Limb (tissue), 2 donors: ENCODE measurements around the gene PVALEF.

Source experiments
- DNase-seq, 2 donors: peaks; one replicate each; pipeline ENCODE4 v3.0.0-alpha.2; 2016; ENCODE audit errors: extremely low spot score in 2 of 2

PVALEF gene

GRCh38 chr17:81128774-81129173, 36.5 kb upstream of the PVALEF start:
- no peak for DNase-seq

DNA sequence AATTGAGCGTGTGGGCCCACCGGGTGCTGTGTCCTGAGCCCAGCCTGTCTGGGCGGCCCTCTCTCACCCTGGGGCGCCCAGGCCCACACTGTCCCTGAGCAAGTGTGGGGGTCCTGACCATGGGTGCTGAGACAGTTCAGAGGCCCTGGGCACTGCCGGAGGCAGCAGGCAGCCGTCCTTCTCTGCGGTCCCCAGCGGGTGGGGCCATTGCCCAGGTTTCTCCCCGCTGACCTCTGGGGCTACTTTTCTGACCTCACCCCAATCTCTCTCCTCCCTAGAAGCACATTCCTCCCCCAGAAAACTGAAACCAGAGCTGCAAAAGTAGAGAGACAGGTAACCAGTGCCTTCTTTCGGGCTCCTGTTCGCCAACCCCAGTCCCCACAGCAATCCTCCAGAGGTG, 36.0 kb upstream of the PVALEF start:
- no peak for DNase-seq

DNA sequence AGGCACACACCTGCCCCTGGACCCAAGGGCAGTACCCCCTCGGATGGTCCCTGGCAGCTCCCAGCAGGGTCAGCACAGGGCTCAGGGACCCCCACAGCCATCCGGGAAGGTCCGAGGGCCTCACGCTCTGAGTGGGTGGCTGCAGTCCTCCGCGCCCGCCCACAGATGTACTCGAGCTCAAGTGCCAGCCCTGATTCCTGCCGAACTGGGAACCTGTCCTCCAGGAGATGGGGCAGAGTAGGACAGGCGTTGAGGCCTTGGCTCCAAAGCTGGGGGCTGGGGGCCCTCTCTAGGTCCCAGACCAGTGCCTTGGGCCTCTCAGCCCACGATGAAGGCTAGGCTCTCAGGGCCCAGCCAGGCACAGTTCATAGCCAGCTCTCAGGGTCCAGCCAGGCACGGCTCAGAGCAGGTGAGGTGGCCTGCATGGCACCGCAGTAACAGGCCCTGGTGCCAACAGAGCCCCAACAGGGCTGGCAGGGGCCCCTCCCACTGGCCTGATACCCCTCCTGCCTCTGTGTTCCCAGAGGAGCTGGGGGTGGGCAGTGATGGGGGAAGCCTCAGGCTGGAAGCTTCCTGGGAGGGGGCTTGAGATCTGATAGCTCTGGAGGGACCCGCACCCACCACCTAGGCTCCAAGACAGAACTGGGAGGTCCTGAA, 35.5 kb upstream of the PVALEF start:
- no peak for DNase-seq

- DNase-seq = no peak
These were observed 34.6 kb upstream of the PVALEF start for GRCh38 chr17:81130385-81131361.

- no peak for DNase-seq
These were observed 33.7 kb upstream of the PVALEF start for GRCh38 chr17:81131486-81132196.

DNA sequence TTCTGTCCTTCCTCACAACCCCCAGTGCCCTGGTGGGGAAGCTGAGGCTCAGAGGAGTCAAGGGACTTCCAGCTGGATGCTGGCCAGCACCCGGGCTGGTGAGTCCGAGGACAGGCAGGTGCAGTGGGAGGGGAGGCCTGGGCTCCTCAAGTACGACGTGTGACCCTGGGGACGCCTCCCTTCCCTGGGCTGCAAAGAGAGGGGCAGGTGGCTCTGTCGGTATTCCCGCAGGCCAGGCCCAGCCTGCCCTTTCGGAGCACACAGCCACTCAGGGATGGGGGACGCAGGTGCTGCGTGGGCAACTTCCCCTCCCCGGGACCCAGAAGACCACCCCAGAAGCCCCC, 33.1 kb upstream of the PVALEF start:
- no peak for DNase-seq

- DNase-seq = no peak
These were observed 32.3 kb upstream of the PVALEF start for GRCh38 chr17:81132770-81133723.

DNA sequence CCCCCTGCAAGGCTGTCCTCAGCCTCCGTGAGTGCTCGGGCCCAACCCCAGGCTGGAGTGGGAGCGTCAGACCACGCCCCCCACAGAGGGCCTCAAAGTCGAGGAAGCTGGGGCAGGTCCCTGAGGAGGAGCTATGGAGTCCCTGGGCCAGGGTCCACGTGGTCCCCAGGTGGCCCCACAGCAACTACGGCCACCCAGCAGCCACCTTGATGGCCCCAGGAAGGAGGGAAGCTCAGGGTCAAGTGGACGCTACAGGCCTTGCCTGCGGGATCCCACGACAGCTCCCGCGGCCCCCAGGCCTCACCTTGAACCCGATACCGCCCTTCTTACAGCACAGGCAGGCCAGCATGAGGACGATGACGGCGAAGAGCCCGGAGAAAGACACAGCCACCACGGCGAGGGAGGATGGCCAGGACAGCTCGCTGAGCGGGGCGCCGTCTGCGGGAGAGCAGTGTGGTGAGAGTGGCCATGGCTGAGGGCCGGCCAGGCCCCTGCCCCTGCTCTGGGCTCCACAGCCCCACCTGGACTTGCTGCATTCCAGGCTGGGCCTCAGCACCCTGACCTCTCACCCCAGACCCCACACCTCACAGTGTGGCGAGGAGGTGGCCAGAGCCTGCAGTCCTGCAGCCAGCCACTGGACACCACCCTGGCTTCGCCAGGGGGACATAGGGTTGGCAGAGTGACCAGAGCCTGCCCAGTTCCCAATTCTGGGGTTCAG, 31.1 kb upstream of the PVALEF start:
- DNase-seq = no peak

- DNase-seq = no peak
These were observed 29.6 kb upstream of the PVALEF start for GRCh38 chr17:81135505-81136278.

GRCh38 chr17:81136366-81136765, 28.9 kb upstream of the PVALEF start:
- no peak for DNase-seq

- no peak for DNase-seq
These were observed 28.1 kb upstream of the PVALEF start for GRCh38 chr17:81137248-81137647.

DNA sequence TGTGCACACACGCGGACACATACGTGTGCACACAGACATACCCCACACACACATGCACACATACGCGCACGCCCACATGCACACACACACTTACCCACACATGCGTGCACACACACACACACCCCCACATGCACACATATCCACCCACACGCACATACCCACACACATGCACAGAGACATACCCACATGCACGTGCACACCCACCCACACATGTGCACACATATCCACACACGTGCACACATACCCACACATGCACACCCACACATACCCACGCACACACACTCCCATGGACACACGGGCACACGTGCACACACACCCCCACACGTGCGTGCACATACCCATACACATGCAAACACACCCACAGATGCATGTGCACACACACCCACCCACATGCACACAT, 27.2 kb upstream of the PVALEF start:
- no peak for DNase-seq

- DNase-seq = no peak
These were observed 26.8 kb upstream of the PVALEF start for GRCh38 chr17:81138500-81138899.

DNA sequence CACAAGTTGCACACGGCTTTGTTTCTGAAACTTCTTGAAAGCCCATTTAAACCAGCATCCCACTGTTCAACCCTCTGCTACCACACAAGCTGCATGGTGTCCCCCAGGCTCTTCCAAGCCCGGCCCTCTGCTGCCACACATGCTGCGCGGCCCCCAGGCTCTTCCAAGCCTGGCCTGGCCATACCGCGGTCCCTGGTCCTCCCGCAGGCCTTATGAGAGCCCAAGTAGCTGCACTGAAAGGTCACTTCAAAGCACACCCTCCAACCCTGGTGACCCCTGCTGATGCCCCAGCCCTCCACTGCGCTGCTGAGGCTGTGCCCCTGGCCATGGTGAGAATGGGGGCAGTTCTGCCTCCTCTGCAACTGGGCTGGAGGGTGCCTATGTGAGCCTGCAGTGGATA, 25.9 kb upstream of the PVALEF start:
- no peak for DNase-seq

DNA sequence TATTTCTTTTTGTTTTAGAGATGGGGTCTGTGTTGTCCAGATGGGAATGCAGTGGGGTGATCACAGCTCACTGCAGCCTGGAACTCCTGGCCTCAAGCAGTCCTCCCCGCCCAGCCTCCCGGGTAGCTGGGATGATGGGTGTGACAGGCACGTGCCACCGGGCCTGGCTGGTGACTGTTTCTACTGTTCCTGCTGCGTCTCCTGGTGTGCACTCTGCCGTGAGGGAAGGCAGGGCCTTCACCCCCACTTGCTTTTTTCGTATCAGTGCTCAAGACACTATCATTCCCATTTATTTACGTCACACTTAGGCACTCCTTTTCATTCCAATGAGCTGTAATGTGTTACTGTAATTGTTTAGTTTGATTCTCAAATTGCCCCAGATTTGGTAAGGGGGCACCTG, 25.3 kb upstream of the PVALEF start:
- DNase-seq = no peak

DNA sequence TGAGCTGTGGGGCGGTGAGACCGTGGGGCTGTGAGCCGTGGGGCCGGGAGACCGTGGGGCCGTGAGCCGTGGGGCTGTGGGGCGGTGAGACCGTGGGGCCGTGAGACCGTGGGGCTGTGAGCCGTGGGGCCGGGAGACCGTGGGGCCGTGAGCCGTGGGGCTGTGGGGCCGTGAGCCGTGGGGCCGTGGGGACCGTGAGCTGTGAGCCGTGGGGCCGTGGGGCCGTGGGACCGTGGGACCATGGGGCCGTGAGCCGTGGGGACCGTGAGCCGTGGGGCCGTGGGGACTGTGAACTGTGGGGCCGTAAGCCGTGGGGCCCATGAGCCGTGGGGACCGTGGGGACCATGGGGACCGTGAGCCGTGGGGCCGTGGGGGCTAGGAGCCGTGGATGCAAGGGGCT, 24.6 kb upstream of the PVALEF start:
- DNase-seq = no peak

- peak; percentile 58 to 86 for DNase-seq
These were observed 22.8 kb upstream of the PVALEF start for GRCh38 chr17:81142301-81143199.

DNA sequence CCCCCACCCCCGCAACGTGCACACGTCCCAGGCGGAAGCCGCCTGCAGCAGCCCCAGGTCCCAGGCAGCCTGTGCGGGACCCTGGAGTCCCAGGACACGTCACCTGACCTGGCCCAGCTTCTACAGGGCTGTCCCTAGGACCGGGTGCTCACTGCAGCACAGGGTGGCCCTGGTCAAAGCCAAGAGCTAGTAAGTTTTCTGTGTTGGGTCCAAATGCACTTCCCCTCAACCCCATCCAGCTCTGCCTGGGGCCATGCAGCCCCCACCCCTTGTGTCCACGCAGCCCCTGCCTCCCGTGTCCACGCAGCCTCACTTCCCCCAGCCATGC, 22.1 kb upstream of the PVALEF start:
- DNase-seq = no peak
